Activated gamma-delta T cell treated with anti-CD3 and anti-CD28 coated beads, Interleukin-2, amount 50 U/mL, for 16 hours (primary cell): Measurements from ENCODE around the gene USH2A.

Source experiments
- DNase-seq: peaks from one replicate; pipeline ENCODE4 v3.0.0-alpha.2; 2020; ENCODE audit warnings: low read depth

Gene USH2A

DNA sequence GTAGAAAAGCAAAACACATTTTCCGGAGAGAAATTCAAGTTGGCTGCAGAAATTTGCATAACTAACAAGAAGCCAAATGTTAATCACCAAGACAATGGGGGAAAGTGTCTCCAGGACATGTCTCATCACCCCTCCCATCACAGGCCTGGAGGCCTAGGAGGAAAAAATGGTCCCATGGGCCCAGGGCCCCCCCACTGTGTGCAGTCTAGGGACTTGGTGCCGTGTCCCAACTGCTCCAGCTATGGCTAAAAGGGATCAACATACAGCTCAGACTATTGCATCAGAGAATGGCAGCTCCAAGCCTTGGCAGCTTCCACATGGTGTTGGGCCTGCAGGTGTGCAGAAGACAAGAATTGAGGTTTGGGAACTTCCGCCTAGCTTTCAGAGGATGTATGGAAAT, 138.2 kb downstream of the USH2A start:
- no peak for DNase-seq

DNA sequence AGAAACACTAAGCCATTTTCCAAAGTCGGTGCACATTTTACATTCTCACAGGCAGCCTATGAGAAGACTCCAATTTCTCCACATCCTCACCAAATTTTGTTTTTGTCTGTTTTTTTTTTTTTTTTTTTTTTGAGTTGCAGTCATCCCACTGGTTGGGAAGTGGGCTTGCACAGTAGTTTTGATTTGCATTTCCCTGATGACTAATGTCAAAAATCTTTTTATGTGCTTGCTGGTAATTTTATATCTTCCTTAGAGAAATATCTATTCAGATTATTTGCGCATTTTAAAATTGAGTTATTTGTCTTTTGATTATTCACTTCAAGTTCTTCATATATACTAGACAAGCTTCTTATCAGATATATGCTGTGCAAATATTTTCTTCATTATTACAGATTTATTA, 141.5 kb downstream of the USH2A start:
- no peak for DNase-seq

DNA sequence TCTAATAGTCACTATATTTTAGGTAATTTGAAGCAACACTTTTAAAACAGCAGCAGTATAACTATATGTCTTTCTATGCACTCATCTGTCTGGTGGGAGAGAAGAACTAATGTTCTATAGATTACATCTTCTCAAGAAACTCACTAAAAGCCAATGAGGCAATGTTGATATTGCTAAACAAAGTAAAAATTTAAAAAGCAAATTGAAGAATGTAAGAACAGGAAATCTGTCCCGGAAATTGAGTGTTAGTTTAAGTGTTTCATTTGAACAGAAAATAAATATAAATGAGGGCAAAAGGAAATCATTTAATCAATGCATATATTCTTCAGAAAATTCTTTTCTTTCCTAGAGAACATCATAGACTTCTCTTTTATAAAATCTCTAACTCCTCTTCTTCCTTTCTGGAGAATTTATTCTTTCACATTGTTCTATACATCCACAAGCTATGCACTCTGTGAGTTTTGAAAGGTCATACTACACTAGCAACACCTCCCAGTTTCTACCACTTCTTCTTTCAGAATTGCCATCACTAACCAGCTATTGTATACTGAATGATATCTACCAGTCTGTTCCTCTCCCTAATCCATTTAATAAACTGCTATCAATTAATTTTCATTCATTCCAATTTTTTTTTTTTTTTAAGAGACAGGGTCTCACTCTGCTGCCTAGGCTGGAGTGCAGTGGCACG, 153.0 kb downstream of the USH2A start:
- no peak for DNase-seq

DNA sequence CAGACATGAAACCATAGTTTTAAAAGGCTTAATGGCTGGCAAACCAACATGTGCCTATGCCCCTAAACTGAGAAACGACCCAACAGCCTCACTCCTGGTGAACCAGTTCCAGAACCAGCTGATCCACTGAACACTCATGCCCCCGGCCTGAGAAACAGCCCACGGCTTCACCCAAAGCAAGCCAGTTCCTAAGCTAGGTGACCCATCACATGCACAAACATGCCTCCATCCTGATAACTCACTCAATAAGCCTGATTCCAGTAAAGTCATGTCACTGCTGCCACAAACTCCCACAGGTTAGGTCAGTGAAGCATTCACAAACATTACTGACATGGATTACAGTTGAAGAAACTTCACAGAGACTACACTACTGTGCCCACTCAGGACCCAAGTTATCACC, 161.6 kb downstream of the USH2A start:
- no peak for DNase-seq

DNA sequence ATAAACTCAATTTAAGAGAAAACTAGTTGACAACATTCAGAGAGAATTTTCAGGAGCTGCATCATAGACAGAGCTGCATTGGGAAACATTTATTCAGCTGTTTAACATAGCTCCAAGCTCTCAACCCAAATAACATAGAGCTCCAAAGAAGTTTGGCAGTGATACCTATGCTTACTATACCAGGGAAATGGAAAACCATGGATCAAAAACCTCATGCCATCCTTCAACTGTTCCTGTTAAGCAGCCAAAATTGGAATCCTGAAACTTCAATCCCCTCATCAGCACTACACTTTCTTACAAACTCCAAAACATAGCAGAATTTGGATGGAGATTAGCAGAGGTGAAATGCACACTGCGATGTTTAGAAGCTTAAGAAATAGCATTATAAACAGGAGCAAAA, 164.4 kb downstream of the USH2A start:
- no peak for DNase-seq

DNA sequence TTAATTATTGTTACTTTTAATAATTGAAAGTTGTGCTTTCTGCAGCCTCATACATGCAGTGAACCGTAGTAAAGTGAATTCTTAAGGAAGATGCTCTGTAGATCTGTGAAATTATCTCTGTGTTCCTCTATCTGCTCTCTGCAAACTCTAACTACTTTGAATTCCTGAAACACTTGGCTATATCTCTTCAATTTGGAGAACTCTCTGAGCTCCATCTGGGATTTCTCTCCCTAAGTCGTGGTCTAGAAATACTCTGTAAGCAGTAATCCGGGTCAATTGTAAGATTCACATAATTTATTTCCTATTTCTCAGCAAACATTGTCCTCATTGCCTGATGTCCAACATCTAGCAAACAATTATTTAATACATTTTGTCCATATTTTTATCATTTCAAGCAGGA, 164.9 kb downstream of the USH2A start:
- no peak for DNase-seq

DNA sequence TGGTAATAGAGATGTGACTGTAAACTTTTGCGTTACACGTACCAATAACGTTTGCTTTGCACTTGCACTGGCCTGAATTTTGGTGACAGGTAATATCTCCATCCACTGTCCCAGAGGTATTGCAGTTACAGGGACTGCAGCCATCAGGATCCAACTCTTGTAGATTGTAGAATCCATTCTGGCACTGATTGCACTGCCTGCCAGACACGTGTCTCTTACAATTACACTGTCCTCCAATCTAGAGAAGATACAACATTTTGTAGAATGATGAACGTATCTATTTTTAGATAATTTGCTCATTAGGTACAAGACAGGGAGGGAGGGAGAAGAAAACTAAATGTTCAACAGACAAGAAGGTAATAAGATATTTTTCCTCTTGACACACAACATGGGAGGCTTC, 172.4 kb downstream of the USH2A start:
- no peak for DNase-seq

DNA sequence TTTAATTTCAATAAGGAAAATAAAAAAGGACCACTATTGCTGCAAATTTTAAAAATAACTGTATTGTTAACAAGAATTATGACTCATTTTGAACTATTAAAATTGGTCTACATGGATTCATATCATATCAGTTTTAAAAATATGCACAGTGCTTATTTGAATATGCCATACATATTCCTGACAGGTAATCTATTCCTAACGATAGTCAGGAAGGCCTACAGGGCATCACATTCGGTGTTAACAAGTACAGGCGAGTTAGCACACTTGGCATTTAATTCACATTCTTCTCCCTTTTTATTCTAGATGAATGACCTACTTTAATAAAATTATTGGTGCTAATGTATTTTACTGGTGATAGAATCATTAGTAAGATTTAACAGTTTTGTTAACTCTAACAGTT, 174.6 kb downstream of the USH2A start:
- DNase-seq, result no peak

DNA sequence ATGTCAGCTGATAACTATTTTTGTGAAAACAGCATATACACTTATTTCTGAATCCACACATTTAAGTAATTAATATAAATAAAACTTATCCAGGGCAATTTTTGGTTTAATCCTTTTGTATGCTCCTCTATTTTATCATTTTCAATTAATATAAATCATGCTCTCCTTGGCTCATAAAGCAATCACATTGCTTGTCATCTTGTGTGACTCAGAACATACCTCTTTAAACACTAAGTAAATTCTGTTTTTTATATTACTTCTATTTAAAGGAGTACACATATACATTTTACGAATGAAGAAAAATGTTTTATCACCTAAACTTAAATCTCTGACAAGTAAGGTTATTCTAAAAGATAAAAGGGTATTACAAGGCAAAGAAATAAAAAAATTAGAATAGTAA, 175.3 kb downstream of the USH2A start:
- no peak for DNase-seq

DNA sequence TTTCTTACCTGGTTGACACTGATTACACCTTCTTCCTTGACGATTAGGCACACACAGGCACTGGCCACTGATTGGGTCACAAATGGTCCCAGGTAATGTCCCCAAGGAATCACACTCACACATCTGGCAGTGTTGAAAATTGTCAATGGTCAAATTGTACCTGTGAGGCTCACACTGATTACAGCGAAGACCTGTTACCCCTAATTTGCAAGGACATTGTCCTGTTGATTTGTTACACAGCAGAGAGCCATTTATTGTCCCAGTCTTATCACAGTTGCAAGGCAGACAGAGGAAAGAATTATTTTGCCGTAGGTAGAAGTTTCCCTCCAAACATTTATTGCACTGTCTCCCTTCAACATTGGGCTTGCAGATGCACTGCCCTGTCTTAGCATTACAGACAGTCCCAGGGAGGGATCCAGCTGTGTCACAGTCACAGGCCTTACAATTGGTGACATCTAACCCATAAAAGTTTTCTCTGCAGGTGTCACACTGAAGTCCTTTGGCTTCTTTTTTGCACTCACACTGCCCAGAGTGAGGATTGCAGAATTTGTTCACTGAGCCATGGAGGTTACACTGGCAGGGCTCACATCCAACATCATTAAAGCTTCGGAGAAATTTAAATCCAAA, 176.6 kb downstream of the USH2A start:
- no peak for DNase-seq

DNA sequence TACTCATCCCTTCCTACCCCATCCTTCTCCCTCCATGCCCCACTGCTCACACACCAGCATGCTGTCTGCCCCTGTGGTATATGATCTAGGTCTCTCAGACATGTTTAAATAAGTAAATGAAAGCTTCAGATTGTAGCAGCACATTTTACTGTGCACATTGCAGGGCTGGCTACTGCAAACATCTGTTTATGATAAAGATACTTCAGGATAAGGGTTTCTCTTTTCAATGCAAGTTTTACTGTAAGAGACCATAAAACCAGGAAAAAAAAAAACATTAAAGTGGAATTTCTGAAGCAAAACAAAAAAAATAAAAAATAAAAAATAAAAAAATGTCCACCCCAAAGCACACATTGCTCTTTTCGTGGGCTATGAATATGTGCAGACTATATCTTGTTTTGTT, 184.4 kb downstream of the USH2A start:
- no peak for DNase-seq

DNA sequence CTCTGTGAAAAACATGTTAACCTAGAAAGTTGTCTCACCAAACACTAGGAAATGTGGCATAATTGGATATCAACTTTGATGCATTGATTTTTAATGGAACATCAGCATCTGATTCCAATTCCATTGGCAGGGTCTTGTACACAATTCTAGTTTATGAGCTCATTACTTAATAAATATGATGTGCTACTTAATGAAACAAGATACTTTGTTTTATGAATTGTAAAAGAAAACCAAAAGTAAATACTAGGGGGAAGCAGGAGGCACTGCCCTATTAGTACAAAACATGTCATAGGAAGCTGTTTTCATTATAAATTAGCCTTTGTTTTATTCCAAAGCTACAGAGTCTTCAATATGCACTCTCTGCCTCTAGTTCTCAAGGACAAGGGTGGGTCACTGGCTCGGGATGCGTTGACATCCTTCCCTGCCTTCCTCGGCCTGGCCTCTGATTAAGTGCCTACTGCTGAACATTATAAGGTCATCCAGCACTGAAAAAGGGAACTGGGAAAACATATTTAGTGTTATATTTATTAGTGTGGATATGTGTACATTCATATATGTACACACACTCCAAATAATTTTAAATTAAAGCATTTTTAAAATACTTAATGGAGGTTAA, 185.2 kb downstream of the USH2A start:
- DNase-seq, result no peak

DNA sequence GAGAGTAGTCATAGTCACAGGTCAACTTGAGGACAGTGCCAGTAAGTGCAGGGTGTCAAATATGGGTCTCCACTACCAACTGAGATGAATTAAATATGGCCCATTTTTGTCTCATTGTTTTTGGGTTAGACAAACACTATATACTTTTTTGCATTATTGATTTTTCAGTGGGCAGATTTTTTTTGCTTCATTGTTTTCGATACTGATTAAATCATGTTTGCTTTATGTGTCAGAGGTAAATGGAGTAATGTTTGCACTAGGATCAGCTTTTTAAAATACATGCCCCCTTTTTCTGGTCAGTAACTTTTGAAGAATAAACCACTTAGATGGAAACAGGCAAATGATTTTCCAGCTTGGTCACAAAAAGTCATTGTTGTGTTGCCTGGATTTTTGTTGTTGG, 199.0 kb downstream of the USH2A start:
- no peak for DNase-seq

DNA sequence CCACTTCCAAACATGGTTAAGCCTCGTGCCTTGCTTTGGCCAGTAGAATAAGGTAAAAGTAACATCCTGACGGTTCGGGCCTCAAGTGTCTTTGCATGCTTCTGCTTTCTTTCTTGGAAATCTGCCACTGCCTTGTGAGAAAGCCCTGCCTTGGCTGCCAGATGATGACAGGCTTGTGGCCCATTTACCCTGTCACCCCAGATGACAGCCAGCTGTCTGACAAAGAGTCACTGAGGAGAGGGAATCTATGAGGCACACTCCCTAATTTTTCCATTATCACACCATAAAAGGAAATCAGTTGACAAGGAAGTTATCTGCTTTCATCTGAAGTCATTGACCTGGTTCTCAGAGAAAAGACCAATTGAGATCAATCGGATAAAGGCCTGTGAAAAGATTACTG, 199.8 kb downstream of the USH2A start:
- DNase-seq, result no peak

DNA sequence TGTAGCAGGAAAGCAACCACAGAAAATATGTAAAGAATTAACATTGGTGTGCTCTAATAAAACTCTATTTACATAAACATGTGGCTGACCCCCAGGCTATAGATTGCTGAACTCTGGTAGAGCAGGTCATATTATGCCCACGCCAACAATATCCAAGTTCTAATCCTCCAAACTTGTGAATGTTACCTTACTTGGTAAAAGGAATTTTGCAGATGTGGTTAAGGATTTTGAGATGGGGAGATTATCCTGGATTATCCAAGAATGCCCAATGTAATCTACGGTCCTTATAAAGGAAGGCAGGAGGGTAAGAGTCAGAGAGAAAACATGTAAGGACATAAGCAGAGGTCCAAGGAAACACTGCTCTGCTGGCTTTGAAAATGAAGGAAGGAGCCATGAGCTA, 201.0 kb downstream of the USH2A start:
- DNase-seq, result no peak

DNA sequence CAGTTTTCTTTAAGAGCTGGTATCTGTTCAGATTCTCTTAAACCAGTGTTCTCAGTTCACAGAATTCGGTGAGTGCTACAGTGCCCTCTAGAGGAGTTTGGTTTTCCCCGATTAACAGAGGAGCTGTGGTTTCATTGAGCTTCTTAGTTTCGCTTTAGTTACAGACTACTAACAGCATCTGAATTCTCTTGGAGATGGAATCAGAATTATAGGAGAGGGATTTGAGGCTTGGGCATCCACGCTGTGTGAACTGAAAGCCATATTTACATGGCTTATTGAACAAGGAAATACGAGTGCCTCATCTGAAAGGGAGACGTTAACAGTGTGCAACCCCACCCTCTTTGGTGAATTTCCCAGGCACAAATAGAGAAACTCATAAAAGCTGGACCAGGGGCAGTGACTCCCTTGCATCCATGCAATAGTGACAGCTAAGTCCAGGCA, 202.0 kb downstream of the USH2A start:
- DNase-seq, result no peak

DNA sequence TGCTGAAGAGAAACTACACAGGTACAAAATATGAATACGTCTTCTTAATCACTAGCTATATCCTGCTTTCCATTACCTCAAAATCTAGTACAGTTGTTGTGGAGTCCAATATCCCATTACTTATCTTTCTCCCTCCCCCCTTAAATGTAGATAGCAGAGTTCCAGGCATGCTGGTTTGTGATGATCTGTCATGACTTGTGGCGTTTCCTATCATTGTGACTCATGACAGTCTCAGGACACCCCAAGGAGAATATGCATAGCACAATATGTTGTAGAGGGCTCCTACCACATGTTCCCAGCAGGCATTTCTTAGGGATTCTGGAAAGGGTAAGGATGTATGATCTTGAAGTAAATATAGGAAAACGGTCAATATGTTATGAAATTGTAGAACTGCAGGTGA, 206.9 kb downstream of the USH2A start:
- no peak for DNase-seq

DNA sequence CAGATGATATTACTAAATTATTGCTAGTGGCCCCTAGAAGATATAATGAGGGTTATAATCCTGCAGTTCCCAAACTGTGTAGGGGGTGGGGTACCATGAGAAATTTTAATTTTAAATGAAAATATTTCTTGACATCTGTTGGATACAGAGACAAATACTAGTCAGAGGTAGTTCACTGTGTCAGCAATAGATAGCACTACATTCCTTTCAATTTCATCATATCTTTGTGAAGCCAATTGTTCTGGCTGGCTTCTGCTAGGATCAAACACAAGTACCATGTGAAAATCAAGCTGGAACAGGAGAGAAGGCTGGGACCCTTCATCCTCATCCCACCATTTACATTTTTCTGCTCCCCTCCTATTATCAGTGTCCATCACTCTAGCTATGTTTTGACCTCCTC, 208.1 kb downstream of the USH2A start:
- DNase-seq, result no peak

DNA sequence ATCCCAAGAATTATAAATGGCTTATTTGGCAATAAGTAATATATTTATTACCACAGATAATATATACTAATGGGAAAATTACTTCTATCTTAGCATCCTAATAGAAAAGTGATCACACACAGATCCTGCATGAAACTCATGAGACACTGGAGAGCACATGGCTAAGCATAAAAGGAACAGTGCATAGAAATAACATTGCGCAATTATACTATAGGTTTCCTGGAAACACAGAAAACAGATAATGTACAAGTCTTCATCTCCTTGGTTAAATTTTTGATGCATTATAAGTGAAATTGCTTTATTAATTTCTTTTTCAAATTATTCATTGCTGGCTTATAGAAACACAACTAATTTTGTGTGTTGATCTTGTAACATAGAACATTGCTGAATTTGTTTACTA, 210.4 kb downstream of the USH2A start:
- no peak for DNase-seq

DNA sequence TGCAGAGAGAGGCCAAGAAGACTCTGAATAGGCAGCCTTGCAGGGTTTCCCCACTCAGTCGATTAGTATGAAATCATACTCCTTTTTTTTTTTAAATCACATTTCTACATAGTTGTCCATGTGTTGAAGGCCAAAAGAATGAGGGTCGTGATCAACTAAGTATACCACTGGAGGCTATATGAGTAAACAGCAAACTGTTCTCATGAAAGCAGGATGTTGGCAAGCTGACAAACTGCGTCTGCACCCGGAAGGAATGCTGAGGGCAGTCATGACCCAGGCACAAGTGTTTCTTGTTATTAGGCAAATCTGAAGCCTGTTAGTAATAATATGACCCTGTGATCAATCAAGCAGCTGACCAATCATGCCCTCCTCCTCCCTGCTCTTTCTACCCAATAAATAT, 213.2 kb downstream of the USH2A start:
- no peak for DNase-seq

DNA sequence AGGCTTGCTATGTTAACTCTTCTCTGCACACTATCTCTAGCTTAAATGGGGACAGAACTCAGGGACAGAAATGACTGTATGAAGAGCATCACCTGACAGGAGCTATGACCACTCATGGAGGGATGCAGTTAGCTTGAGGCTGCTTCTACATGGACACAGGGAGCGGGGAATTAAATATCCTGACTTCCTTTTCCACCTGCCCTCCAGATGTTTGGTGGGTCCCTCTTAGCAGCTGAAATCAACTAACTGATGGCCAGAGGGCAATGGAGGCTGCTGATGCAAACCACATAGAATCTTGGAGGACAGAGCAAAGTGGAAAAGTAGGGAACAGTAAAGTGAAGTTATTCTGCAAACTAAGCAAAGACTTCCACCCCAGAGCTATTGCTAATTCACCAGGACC, 214.1 kb downstream of the USH2A start:
- no peak for DNase-seq

DNA sequence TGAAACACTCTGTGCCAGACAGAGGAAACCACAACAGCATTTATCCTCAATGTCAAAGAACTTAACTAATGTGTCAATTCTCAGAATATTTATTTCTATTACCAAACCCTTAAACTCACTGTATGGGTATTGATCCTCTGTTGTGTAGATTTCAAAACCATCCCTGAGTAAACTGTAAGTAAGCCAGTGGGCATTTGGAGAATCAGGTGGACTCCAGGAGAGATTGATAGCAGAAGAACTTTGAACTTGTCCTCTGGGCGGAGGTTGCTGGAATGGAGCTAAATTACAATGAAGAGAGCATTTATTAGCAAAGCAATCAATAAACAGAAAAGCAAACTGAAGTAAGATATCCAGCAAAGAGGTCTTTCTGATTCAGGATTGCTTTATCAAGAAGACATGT, 216.1 kb downstream of the USH2A start:
- DNase-seq, result no peak

DNA sequence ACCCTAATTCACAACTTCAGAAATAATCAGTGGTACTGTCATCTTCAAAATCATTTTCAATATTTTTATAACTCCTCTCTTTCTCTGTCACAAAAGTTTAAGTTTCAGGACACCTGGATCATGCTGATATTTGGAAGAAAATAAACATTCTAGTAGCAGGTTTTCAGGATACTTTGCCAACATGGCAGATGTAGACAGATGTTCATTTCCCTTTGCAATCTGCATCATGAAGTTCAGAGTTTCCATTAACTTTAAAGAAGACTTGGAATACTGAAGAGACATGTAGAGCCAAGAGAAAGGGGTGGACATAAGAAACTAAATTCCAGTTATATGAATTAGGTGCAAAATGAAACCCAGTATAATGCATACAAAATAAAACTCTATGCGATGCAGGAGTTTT, 218.1 kb downstream of the USH2A start:
- DNase-seq, result no peak

DNA sequence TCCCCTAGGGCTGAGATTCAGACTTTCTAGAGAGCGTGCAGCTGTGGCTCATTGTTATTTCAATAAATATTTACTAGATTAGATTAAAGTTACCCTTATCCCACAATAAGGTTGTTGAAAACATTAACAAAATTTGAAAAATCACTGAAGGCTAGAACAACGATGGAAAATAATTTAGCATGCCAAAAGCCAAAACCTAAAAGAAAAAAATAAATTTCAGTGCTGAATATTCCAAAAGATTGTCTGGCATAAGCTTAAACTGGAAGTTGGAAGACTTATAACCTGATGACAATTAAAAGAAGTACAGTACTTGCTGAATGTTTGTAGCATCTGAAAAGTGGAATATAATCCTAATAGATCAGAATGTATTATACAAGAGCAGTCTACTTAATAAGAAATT, 221.3 kb downstream of the USH2A start:
- no peak for DNase-seq
